ENCODE measurements around the gene KIF5B.

- TF ChIP-seq CTCF (IDR thresholded peaks at IDR 0.05; ENCODE audit: insufficient read depth, low read length) (no peak), POLR2AphosphoS5 (IDR thresholded peaks at IDR 0.05; ENCODE audit: low read depth) (no peak), GABPA (IDR thresholded peaks at IDR 0.05; ENCODE audit: low read depth) (no peak), REST (IDR thresholded peaks at IDR 0.05; ENCODE audit: insufficient replicate concordance, low read depth) (no peak)
Measured at GRCh38 chr10:31972519-31973041, 83.6 kb downstream of the KIF5B start.

Measured in HL-60 (cell line).